RPMI7951 (cell line): ENCODE results near the gene TBC1D3C. TPM values are rescaled to one million over a fixed set of nuclear protein-coding genes. Genes with fewer than 3 reads are reported as not detected.
"Not testable (repeated sequence)": the region's sequence is repeated elsewhere in the genome, so short reads cannot be mapped to it uniquely, and the experiment has no call there.

Source experiments
- DNase-seq: peaks from one replicate; pipeline ENCODE4 v3.0.0-alpha.2; 2012; ENCODE audit warnings: low read depth
- total RNA-seq: library from RNA; depleted of rRNA; stranded (reverse); fragments of >200 nt; shearing (Covaris generic); gene quantifications from 2 replicates; pipeline ENCODE4 v1.2.3, GENCODE V29; 2014; rRNA removed

The TBC1D3C gene
- total RNA-seq: not detected in 2 replicates

GRCh38 chr17:38068534-38068933 lies at the start of gene TBC1D3C:
Gene TBC1D3C, minus strand, starts transcription at chr17:38068634. Its CDS starts 1,568 bp downstream, at chr17:38067066.
- DNase-seq: not testable (repeated sequence)

GRCh38 chr17:38099262-38099661 lies 30.8 kb upstream of the TBC1D3C start:
- not testable (repeated sequence) for DNase-seq

GRCh38 chr17:38094059-38094694 lies 25.7 kb upstream of the TBC1D3C start:
- DNase-seq: not testable (repeated sequence)

DNA sequence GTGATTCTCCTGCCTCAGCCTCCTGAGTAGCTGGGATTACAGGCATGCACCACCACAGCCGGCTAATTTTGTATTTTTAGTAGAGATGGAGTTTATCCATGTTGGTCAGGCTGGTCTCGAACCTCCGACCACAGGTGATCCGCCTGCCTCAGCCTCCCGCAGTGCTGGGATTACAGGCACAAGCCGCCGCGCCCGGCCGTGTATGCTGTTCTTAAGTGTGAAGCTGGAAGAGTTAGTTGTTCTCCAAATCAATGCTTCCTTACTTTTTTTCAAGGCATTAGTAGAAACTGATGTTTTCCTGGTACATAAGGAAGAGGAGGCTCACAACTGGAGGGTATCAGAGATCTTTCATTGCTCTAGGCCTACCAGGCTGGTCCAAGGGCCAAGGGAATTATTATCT lies 19.7 kb upstream of the TBC1D3C start:
- not testable (repeated sequence) for DNase-seq

- not testable (repeated sequence) for DNase-seq
Observed at GRCh38 chr17:38087344-38087743, 18.9 kb upstream of the TBC1D3C start.

Other genes starting within 250 kb of the TBC1D3C start
- not detected in 2 replicates for gene TBC1D3K, start 144.2 kb downstream of the TBC1D3C start, total RNA-seq
- gene TBC1D3L, start 79.6 kb downstream of the TBC1D3C start, total RNA-seq: 1.5 and 2.8 TPM in 2 replicates
- not detected in 2 replicates for gene TBC1D3D, start 64.7 kb downstream of the TBC1D3C start, total RNA-seq
- not detected in 2 replicates for gene TBC1D3E, start 59.3 kb upstream of the TBC1D3C start, total RNA-seq
- gene TBC1D3, start 123.9 kb upstream of the TBC1D3C start, total RNA-seq: not detected in 2 replicates
- 34.5 and 39.9 TPM in 2 replicates for gene MRPL45, start 228.5 kb upstream of the TBC1D3C start, total RNA-seq